DMS53 (cell line): ENCODE measurements around the gene PMCH.
"Not testable (repeated sequence)": the region's sequence is repeated elsewhere in the genome, so short reads cannot be mapped to it uniquely, and the experiment has no call there.

ENCODE experiments used
- DNase-seq: peaks from one replicate; lab custom pipeline; 2025; lab: John Stamatoyannopoulos, UW

Gene PMCH

GRCh38 chr12:102197789-102198188 lies at the start of gene PMCH:
Gene PMCH (minus strand): TSS chr12:102197833. CDS start chr12:102197770, 63 bp downstream.
- peak; percentile 28 for DNase-seq

- DNase-seq: not testable (repeated sequence)
Measured at GRCh38 chr12:102240859-102241258, 43.2 kb upstream of the PMCH start.

GRCh38 chr12:102234599-102234998 lies 37.0 kb upstream of the PMCH start:
- no peak for DNase-seq

- DNase-seq: no peak
Measured at GRCh38 chr12:102232446-102232845, 34.8 kb upstream of the PMCH start.

- DNase-seq: no peak
Measured at GRCh38 chr12:102232036-102232435, 34.4 kb upstream of the PMCH start.

- DNase-seq: no peak
Measured at GRCh38 chr12:102227954-102228353, 30.3 kb upstream of the PMCH start.

GRCh38 chr12:102220736-102221135 lies 23.1 kb upstream of the PMCH start:
- DNase-seq: no peak

- DNase-seq: peak; percentile 61
Measured at GRCh38 chr12:102215992-102216691, 18.5 kb upstream of the PMCH start.

GRCh38 chr12:102204025-102204424 lies 6.4 kb upstream of the PMCH start:
- no peak for DNase-seq

GRCh38 chr12:102202556-102202955 lies 4.9 kb upstream of the PMCH start:
- DNase-seq: no peak

GRCh38 chr12:102201436-102202061 lies 3.9 kb upstream of the PMCH start:
- no peak for DNase-seq

GRCh38 chr12:102195826-102196225 lies 1.8 kb downstream of the PMCH start:
- DNase-seq: no peak

- DNase-seq: no peak
Measured at GRCh38 chr12:102182635-102183034, 15.0 kb downstream of the PMCH start.

GRCh38 chr12:102174761-102175160 lies 22.9 kb downstream of the PMCH start:
- DNase-seq: no peak

GRCh38 chr12:102174117-102174516 lies 23.5 kb downstream of the PMCH start:
- DNase-seq: no peak

- no peak for DNase-seq
Measured at GRCh38 chr12:102172436-102172835, 25.2 kb downstream of the PMCH start.

GRCh38 chr12:102171951-102172350 lies 25.7 kb downstream of the PMCH start:
- no peak for DNase-seq

GRCh38 chr12:102169922-102170621 lies 27.6 kb downstream of the PMCH start:
- DNase-seq: peak; percentile 72

GRCh38 chr12:102167821-102168604 lies 29.6 kb downstream of the PMCH start:
- DNase-seq: no peak

- DNase-seq: no peak
Measured at GRCh38 chr12:102163383-102163782, 34.2 kb downstream of the PMCH start.

- DNase-seq: not testable (repeated sequence)
Measured at GRCh38 chr12:102155206-102155605, 42.4 kb downstream of the PMCH start.

- not testable (repeated sequence) for DNase-seq
Measured at GRCh38 chr12:102147062-102147587, 50.5 kb downstream of the PMCH start.
